GM20000 (cell line): ENCODE results near the gene NANOS2.
A peak's percentile ranks its signal among the peaks of the same experiment; 100 is the strongest.

Source experiments
- DNase-seq: peaks from one replicate; pipeline ENCODE4 v3.0.0; 2012; ENCODE audit warnings: low spot score
- CTCF ChIP-seq: IDR thresholded peaks from 2 replicates; pipeline ENCODE4 v1.5.1; 2012; ENCODE audit warnings: mild to moderate bottlenecking, control low read depth; ENCODE audit errors: extremely low read depth, missing control alignments

The NANOS2 gene

GRCh38 chr19:45883881-45884681 is 30.5 kb downstream of the NANOS2 start:
- TF ChIP-seq CTCF, result no peak
- DNase-seq, result no peak

GRCh38 chr19:45883586-45883880 is 31.0 kb downstream of the NANOS2 start:
- TF ChIP-seq CTCF, result no peak
- DNase-seq, result no peak

- peak; percentile 92 for DNase-seq
- peak; percentile 100 for TF ChIP-seq CTCF
Observed at GRCh38 chr19:45882652-45883585, 31.7 kb downstream of the NANOS2 start.

GRCh38 chr19:45881909-45882528 is 32.6 kb downstream of the NANOS2 start:
- no peak for DNase-seq
- no peak for TF ChIP-seq CTCF

- DNase-seq, result no peak
- no peak for TF ChIP-seq CTCF
Observed at GRCh38 chr19:45881082-45881908, 33.3 kb downstream of the NANOS2 start.

- no peak for DNase-seq
- no peak for TF ChIP-seq CTCF
Observed at GRCh38 chr19:45879971-45880370, 34.6 kb downstream of the NANOS2 start.
